Measurements from ENCODE around the gene LIN7A. TPM values are rescaled to one million over a fixed set of nuclear protein-coding genes. Genes with fewer than 3 reads are reported as not detected.

LIN7A gene
- total and polyA plus RNA-seq, 2 of the 4 experiments (the other 2 are of a cell fraction) = 10.8 to 24.7 TPM

DNA sequence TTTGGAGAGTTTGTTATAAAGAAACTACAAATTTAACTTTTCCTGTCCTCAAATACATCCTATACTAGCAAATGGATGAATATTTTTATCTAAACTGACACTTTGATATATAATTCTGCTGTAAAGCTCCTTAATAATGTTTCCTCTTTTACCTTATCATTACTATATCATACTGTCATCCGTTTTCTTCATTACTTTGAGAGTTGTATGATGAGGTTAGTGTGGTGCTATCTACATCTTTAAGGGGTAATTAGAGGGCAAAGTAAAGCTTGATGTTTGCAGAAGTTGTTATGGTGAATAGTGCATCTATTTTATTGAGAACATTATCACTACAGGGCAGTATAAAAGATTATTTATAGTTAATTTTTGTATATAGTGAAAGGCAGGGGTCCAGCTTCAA lies 36.1 kb downstream of the LIN7A start:
- Histone ChIP-seq H3K36me3 (ENCODE audit: control insufficient read depth, insufficient read depth, low read length) (no peaks in the 10 kb centered on the region), H3K79me1 (ENCODE audit: low read depth in 1 of 2, low read length in 2 of 2) (0 out of 4 replicates have a peak, but pooled peaks cover 0 to 3% of the 10 kb centered on the region in 2 experiments), H3K56ac (ENCODE audit: extremely low read depth, insufficient read depth, low read length) (no peak overlapping the region), H4K5ac (ENCODE audit: low read depth, low read length) (no peak overlapping the region), H2BK15ac (ENCODE audit: low read depth, low read length) (no peak overlapping the region), H2BK20ac (ENCODE audit: low read depth, low read length) (no peak overlapping the region), H3K9me1 (ENCODE audit: insufficient read depth, low read length) (no peaks in the 10 kb centered on the region), H2BK120ac (ENCODE audit: low read depth, low read length) (no peak overlapping the region), H3K4me2 (ENCODE audit: low read depth, low read length) (no peak overlapping the region), H3K14ac (replicated peaks; ENCODE audit: low read depth, low read length) (no peak overlapping the region), H4K91ac (ENCODE audit: insufficient read depth, low read depth, low read length) (no peak overlapping the region), H2AK5ac (ENCODE audit: low read depth, low read length) (no peak overlapping the region), H3K4me1 (ENCODE audit: control insufficient read depth, insufficient read depth, low read length) (no peaks in the 10 kb centered on the region), H3K9ac (ENCODE audit: low read depth, low read length) (no peak overlapping the region), H3K4me3 (ENCODE audit: insufficient read depth, low read depth, low read length) (no peak overlapping the region), H3K4ac (ENCODE audit: low read depth, low read length) (no peak overlapping the region), H2BK5ac (ENCODE audit: low read depth, low read length, poor library complexity, severe bottlenecking) (no peak overlapping the region), H4K8ac (ENCODE audit: low read depth in 2 of 2, low read length in 2 of 2) (no peak overlapping the region), H3K9me3 (ENCODE audit: control insufficient read depth, insufficient read depth, low read length) (no peaks in the 10 kb centered on the region), H3K18ac (ENCODE audit: low read depth, low read length) (no peak overlapping the region), H4K20me1 (ENCODE audit: insufficient read depth, low read length) (no peaks in the 10 kb centered on the region), H2AFZ (replicated peaks; ENCODE audit: low read length, poor library complexity) (no peak overlapping the region), H3K27ac (ENCODE audit: insufficient read depth, low read length) (no peak overlapping the region), H3K23ac (ENCODE audit: low read depth, low read length) (no peak overlapping the region), H2AK9ac (replicated peaks; ENCODE audit: low read depth, low read length, poor library complexity) (no peak overlapping the region), H3K27me3 (ENCODE audit: control insufficient read depth, insufficient read depth, low read length) (no peaks in the 10 kb centered on the region)
- TF ChIP-seq POLR2A (IDR thresholded peaks at IDR 0.05; ENCODE audit: low read depth, low read length) (no peak), MAZ (IDR thresholded peaks at IDR 0.05; ENCODE audit: borderline replicate concordance, low read depth, low read length) (no peak), CHD1 (IDR thresholded peaks at IDR 0.05; ENCODE audit: low read depth, low read length) (no peak), SMC3 (IDR thresholded peaks at IDR 0.05; ENCODE audit: low read depth, low read length) (no peak), BHLHE40 (IDR thresholded peaks at IDR 0.05; ENCODE audit: low read depth, low read length) (no peak), MAFK (IDR thresholded peaks at IDR 0.05; ENCODE audit: low read depth, low read length) (no peak), FOS (IDR thresholded peaks at IDR 0.05; ENCODE audit: low read depth, low read length) (no peak), CEBPB (IDR thresholded peaks at IDR 0.05; ENCODE audit: low read depth, low read length) (no peak), RAD21 (IDR thresholded peaks at IDR 0.05; ENCODE audit: low read length) (no peak), CTCF (conservative IDR thresholded peaks at IDR 0.05; ENCODE audit: low read depth, low read length) (no peak)
- TF ChIP-seq, protein P1, sequence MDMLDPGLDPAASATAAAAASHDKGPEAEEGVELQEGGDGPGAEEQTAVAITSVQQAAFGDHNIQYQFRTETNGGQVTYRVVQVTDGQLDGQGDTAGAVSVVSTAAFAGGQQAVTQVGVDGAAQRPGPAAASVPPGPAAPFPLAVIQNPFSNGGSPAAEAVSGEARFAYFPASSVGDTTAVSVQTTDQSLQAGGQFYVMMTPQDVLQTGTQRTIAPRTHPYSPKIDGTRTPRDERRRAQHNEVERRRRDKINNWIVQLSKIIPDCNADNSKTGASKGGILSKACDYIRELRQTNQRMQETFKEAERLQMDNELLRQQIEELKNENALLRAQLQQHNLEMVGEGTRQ (IDR thresholded peaks at IDR 0.05; ENCODE audit: low read depth, low read length) = no peak
- TF ChIP-seq, protein P2, sequence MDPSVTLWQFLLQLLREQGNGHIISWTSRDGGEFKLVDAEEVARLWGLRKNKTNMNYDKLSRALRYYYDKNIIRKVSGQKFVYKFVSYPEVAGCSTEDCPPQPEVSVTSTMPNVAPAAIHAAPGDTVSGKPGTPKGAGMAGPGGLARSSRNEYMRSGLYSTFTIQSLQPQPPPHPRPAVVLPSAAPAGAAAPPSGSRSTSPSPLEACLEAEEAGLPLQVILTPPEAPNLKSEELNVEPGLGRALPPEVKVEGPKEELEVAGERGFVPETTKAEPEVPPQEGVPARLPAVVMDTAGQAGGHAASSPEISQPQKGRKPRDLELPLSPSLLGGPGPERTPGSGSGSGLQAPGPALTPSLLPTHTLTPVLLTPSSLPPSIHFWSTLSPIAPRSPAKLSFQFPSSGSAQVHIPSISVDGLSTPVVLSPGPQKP (IDR thresholded peaks at IDR 0.05; ENCODE audit: borderline replicate concordance, low read depth, low read length) = no peak
- in situ Hi-C loops (cut with MboI; ENCODE audit: low sequenced_read_pairs) (no loop called here), intact Hi-C loops (cut with micrococcal nuclease) (no loop called here), dilution Hi-C loops (cut with HindIII; ENCODE audit: low sequenced_read_pairs, unreplicated experiment) (no loop called here)
- BruUV-seq (replicated peaks) = no TSS peak
- ATAC-seq (ENCODE audit: low read depth) (no peak), DNase-seq (no peak)
- POLR2A ChIA-PET (ENCODE audit: unreplicated experiment) = no interaction called here
- CTCF ChIA-PET = no interaction called here
- WGBS, 2 experiments (ENCODE audit: extremely low coverage in 2 of 2, insufficient read length in 1 of 2) = no CpG with 5 or more reads among the region's 1 CpG

Data from IMR-90 (cell line).